Uterus (tissue), 2 donors: Measurements from ENCODE around the gene FUT6.

ENCODE experiments used
- POLR2A ChIP-seq, 2 donors: fragments of 450-650 bp; IDR thresholded peaks; one replicate each; pipeline ENCODE4 v1.6.1; 2016; ENCODE audit warnings: antibody characterized with exemption in 2 of 2, mild to moderate bottlenecking in 1 of 2, moderate library complexity in 1 of 2
- TF ChIP-seq, protein P1 (sequence below), 4 experiments: fragments of 200-600 bp in 2 of 4; fragments of 450-650 bp in 2 of 4; sonication (generic) in 2 of 4; IDR thresholded peaks; one replicate each; pipeline ENCODE4 v1.5.1; 2016 to 2019; ENCODE audit warnings: antibody characterized with exemption in 4 of 4, mild to moderate bottlenecking in 2 of 4, moderate library complexity in 1 of 4

DNA sequence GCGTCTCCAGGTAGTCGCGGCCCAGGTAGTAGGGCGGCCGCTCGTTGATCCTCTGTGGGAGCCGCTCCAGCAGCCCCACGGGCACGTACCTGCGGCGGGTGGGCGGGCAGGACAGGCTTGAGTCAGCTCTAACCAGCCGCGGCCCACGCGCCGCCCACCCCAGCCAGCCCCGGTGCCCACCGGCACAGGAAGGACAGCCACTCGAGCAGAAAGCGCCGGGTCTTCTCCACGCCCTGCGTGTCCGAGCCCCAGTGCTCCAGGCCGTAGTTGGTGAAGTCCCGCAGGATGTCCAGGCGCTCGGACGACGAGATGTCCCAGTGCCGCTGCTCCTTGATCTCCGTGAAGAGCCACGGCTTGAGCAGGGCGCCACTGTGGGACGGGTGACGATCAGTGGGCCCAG, 54.1 kb downstream of the FUT6 start:
- TF ChIP-seq, protein P1, sequence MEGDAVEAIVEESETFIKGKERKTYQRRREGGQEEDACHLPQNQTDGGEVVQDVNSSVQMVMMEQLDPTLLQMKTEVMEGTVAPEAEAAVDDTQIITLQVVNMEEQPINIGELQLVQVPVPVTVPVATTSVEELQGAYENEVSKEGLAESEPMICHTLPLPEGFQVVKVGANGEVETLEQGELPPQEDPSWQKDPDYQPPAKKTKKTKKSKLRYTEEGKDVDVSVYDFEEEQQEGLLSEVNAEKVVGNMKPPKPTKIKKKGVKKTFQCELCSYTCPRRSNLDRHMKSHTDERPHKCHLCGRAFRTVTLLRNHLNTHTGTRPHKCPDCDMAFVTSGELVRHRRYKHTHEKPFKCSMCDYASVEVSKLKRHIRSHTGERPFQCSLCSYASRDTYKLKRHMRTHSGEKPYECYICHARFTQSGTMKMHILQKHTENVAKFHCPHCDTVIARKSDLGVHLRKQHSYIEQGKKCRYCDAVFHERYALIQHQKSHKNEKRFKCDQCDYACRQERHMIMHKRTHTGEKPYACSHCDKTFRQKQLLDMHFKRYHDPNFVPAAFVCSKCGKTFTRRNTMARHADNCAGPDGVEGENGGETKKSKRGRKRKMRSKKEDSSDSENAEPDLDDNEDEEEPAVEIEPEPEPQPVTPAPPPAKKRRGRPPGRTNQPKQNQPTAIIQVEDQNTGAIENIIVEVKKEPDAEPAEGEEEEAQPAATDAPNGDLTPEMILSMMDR (IDR thresholded peaks at IDR 0.05), result no peak
- TF ChIP-seq POLR2A (IDR thresholded peaks at IDR 0.05), result no peak
